Karpas-422 (cell line): ENCODE measurements around the gene EIF5A2. TPM values are rescaled to one million over a fixed set of nuclear protein-coding genes. Genes with fewer than 3 reads are reported as not detected.
A peak's percentile ranks its signal among the peaks of the same experiment; 100 is the strongest.

Experiments
- DNase-seq: peaks from one replicate; pipeline ENCODE4 v3.0.0-alpha.2; 2015
- H2AFZ ChIP-seq: fragments of 200-600 bp; sonication (generic); 2 replicates; pipeline ENCODE4 v1.6.1; 2014; ENCODE audit warnings: antibody characterized with exemption, low read length, mixed read lengths
- H3K27ac ChIP-seq: fragments of 200-600 bp; sonication (generic); 2 replicates; pipeline ENCODE4 v1.5.1; 2014; ENCODE audit warnings: mild to moderate bottlenecking, low read length, moderate library complexity
- H3K27me3 ChIP-seq: fragments of 200-600 bp; sonication (generic); 2 replicates; pipeline ENCODE4 v1.6.1; 2014; ENCODE audit warnings: low read length, mixed read lengths
- H3K36me3 ChIP-seq: fragments of 200-600 bp; sonication (generic); 2 replicates; pipeline ENCODE4 v1.6.1; 2014; ENCODE audit warnings: low read length, mixed read lengths; ENCODE audit not compliant: insufficient read depth
- H3K4me1 ChIP-seq: fragments of 200-600 bp; sonication (generic); 2 replicates; pipeline ENCODE4 v1.6.1; 2014; ENCODE audit warnings: mild to moderate bottlenecking, low read length, mixed read lengths
- H3K4me2 ChIP-seq: fragments of 200-600 bp; sonication (generic); 2 replicates; pipeline ENCODE4 v1.6.1; 2014; ENCODE audit warnings: low read length, low read depth, mild to moderate bottlenecking; ENCODE audit not compliant: poor library complexity, severe bottlenecking
- H3K4me3 ChIP-seq: fragments of 200-600 bp; sonication (generic); 2 replicates; pipeline ENCODE4 v1.5.1; 2014; ENCODE audit warnings: mild to moderate bottlenecking, antibody characterized with exemption, low read length, mixed read lengths
- H3K79me2 ChIP-seq: fragments of 200-600 bp; sonication (generic); 2 replicates; pipeline ENCODE4 v1.6.1; 2014; ENCODE audit warnings: mild to moderate bottlenecking, low read length, mixed read lengths
- H3K9ac ChIP-seq: fragments of 200-600 bp; sonication (generic); 2 replicates; pipeline ENCODE4 v1.6.0; 2014; ENCODE audit warnings: low read length
- H3K9me2 ChIP-seq: fragments of 200-600 bp; sonication (generic), shearing (Covaris generic); replicated peaks from 2 replicates; pipeline ENCODE4 v1.6.0; 2014; ENCODE audit warnings: mild to moderate bottlenecking, low read length, moderate library complexity; ENCODE audit not compliant: insufficient read depth
- H3K9me3 ChIP-seq: fragments of 300-700, 200-600 bp; sonication (generic); 2 replicates; pipeline ENCODE4 v1.6.1; 2014; ENCODE audit warnings: low read length, mixed read lengths
- H4K20me1 ChIP-seq: fragments of 200-600 bp; sonication (generic); 2 replicates; pipeline ENCODE4 v1.6.1; 2014; ENCODE audit warnings: mild to moderate bottlenecking, antibody characterized with exemption, low read length, low read depth; ENCODE audit not compliant: insufficient read depth
- total RNA-seq: library from RNA; depleted of rRNA; stranded (reverse); fragments of >200 nt; shearing (Covaris generic); gene quantifications from 2 replicates; pipeline ENCODE4 v1.2.3, GENCODE V29; 2014; ENCODE audit warnings: low replicate concordance

The EIF5A2 gene
- total RNA-seq, 1 experiment from 2014 or later, result 10.5 TPM

DNA sequence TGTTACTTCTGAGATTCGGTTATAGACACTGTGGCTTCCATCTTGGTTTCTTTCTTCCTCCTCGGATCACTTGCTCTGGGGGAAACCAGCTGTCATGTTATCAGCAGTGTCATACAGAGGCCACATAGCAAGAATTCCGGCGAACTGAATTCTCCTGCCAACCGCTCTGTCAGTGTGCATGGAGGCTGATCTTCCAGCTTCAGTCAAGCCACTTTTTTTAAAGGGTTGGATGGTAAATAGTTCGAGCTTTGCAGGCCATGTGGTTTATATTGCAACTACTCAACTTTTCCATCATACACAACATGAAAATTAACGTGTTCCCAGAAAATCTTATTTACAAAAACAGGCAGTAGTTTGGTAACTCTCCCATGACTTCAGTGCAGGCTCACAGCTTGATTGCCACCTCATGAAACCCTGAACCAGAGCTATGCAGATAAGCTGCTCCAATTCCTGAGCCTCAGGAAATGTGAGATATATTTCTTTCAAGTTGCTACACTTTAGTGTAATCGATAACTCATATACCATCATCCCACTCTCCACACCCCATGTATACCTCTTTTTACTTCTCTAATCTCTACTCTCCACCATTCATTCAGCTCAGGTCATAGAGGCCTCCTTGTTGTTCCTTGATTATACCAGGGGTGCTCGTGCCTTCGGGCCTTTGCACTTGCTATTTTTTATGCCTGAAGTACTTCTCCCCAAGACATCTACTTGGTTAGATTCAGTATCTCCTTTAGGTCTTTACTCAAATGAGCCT lies 45.6 kb downstream of the EIF5A2 start:
- Histone ChIP-seq H3K27ac (no peak overlapping the region), H3K36me3 (peaks cover 25% of the 10 kb centered on the region), H3K9ac (no peak overlapping the region), H4K20me1 (peaks cover 24% of the 10 kb centered on the region), H3K4me2 (no peak overlapping the region), H3K79me2 (no peaks in the 10 kb centered on the region), H3K4me1 (peaks cover 9% of the 10 kb centered on the region), H3K9me3 (no peaks in the 10 kb centered on the region), H3K4me3 (no peak overlapping the region), H2AFZ (no peak overlapping the region), H3K27me3 (no peaks in the 10 kb centered on the region), H3K9me2 (no peaks in the 10 kb centered on the region)
- DNase-seq, result peak; percentile 20

DNA sequence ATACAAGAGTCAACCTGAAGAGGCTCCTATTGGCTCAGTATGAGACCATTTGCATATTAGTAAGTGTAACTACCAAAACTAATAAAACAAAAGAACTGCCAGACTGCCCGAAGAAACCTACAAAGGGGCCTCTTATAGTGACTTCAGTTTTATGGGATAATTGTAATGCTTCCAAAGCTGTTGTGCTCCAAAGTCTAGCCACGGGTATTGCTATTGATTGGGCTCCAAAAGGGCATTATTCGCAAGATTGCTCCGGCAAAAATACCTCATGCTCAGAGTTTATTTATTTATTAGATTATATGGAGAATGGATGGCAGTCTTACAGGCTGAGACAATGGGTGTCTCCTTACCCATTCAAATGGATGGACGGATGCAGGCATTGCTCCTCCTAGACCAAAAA lies 49.8 kb downstream of the EIF5A2 start:
- H3K4me1 ChIP-seq, result no peaks in the 10 kb centered on the region
- H3K36me3 ChIP-seq, result no peaks in the 10 kb centered on the region
- no peak overlapping the region for H2AFZ ChIP-seq
- H3K9ac ChIP-seq, result no peak overlapping the region
- no peaks in the 10 kb centered on the region for H4K20me1 ChIP-seq
- no peaks in the 10 kb centered on the region for H3K9me3 ChIP-seq
- H3K9me2 ChIP-seq, result no peaks in the 10 kb centered on the region
- no peak overlapping the region for H3K4me2 ChIP-seq
- no peaks in the 10 kb centered on the region for H3K79me2 ChIP-seq
- no peak overlapping the region for H3K27ac ChIP-seq
- no peak overlapping the region for H3K4me3 ChIP-seq
- DNase-seq, result no peak
- no peaks in the 10 kb centered on the region for H3K27me3 ChIP-seq

DNA sequence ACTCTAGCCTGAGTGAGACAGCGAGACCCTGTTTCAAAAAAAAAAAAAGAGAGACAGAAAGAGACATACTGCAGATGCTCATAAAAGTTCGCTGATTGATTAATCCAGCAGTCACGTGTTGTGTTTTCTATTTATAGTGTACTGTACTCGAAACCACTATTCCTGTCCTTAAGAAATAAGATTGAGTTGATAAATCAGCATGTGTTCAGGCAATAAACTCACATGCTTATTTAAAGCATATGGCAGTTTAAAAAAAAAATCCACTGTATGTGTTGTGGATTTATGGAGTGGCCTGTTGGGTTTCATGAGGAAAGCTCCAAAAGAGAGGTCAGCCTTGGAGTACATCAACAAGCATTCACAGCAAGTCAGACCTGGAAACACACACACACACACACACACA lies 56.1 kb downstream of the EIF5A2 start:
- Histone ChIP-seq H3K9me2 (no peaks in the 10 kb centered on the region), H3K36me3 (no peaks in the 10 kb centered on the region), H2AFZ (no peak overlapping the region), H3K9ac (no peak overlapping the region), H3K27ac (no peak overlapping the region), H4K20me1 (no peaks in the 10 kb centered on the region), H3K4me1 (no peaks in the 10 kb centered on the region), H3K4me3 (no peak overlapping the region), H3K9me3 (no peaks in the 10 kb centered on the region), H3K4me2 (no peak overlapping the region), H3K79me2 (no peaks in the 10 kb centered on the region), H3K27me3 (no peaks in the 10 kb centered on the region)
- no peak for DNase-seq

DNA sequence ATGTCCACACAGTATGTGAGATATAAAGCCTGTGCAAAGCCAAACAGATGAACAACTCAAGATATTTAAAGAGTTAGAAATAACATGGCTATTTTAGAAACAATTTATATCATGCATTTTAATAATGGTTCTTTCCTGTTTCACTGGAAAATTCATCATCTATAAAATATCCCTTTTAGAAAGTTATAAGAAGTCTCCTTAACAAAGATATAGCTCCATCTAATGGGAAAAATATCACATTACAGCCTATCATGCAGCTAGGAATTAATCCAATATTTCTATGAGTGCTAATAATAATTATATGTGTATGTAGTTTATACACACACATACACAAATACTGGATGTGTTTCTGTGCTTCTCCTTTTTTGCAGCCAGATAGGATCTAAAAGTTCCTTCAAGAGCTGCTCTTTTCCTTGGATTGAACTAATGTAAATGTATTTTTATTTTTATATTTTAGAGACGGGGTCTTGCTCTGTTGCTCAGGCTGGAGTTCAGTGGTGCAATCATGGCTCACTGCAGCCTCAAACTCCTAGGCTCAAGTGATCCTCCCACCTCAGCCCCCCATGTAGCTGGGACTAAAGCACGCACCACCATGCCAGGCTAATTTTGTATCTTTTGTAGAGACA lies 60.0 kb downstream of the EIF5A2 start:
- Histone ChIP-seq H2AFZ (no peak overlapping the region), H3K4me2 (no peak overlapping the region), H3K27ac (no peak overlapping the region), H3K9ac (no peak overlapping the region), H3K36me3 (no peaks in the 10 kb centered on the region), H3K9me3 (no peaks in the 10 kb centered on the region), H3K9me2 (no peaks in the 10 kb centered on the region), H3K4me1 (no peaks in the 10 kb centered on the region), H3K79me2 (no peaks in the 10 kb centered on the region), H3K4me3 (no peak overlapping the region), H4K20me1 (no peaks in the 10 kb centered on the region), H3K27me3 (no peaks in the 10 kb centered on the region)
- DNase-seq, result peak; percentile 44

DNA sequence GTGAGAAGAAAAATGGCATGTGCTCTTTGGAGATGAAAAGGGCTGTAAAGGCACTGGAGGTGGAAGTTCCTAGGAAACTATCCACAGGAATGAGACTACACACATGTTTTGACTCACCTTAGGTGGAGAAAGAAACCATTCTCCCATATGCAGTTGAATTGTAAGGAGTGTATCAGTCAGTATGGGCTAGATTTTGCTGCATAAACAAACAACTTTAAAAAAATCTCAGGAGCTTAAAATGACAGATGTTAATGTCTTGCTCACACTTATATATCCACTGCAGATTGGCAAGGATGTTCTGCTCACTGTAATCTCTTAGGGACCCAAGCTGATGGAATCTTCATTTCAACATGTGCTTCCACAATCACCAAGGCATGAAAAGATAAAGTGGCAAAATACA lies 64.1 kb downstream of the EIF5A2 start:
- Histone ChIP-seq H3K79me2 (no peaks in the 10 kb centered on the region), H3K36me3 (no peaks in the 10 kb centered on the region), H3K4me2 (no peak overlapping the region), H3K4me1 (no peaks in the 10 kb centered on the region), H3K27ac (no peak overlapping the region), H3K9ac (no peak overlapping the region), H3K9me3 (no peaks in the 10 kb centered on the region), H3K9me2 (no peaks in the 10 kb centered on the region), H3K27me3 (no peaks in the 10 kb centered on the region), H4K20me1 (no peaks in the 10 kb centered on the region), H3K4me3 (no peak overlapping the region), H2AFZ (no peak overlapping the region)
- DNase-seq, result peak; percentile 6

DNA sequence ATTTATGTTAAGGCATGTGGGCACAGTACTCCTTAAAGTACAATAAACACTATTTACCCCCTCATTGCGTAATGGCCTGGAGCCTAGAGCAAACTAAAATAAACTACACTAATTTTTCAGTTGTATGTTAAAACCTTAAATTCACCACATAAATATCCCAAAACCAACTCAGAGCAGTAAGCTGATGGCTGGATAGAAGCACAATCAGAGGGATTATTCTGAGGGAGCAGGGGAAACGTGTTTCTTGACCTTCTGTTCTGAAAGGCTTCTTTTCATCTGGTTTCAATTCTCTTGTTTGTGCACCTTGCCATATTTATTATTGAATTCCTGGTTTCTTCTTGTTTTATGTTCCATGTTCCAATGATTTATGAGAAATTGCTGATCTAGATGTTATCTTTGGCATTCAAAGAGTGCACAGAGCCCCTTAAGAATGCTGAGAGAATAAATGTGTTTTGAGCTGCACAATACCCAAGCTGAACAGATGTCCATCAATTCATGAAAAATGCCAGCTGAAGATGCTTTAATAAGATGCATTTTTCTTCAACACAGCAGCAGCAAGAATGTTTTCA lies 68.1 kb downstream of the EIF5A2 start:
- no peaks in the 10 kb centered on the region for H3K9me3 ChIP-seq
- H3K27me3 ChIP-seq, result no peaks in the 10 kb centered on the region
- no peaks in the 10 kb centered on the region for H3K9me2 ChIP-seq
- H3K4me3 ChIP-seq, result no peak overlapping the region
- no peaks in the 10 kb centered on the region for H3K36me3 ChIP-seq
- no peak overlapping the region for H3K4me2 ChIP-seq
- H3K9ac ChIP-seq, result no peak overlapping the region
- H3K79me2 ChIP-seq, result no peaks in the 10 kb centered on the region
- no peaks in the 10 kb centered on the region for H4K20me1 ChIP-seq
- DNase-seq, result peak; percentile 5
- H3K4me1 ChIP-seq, result no peaks in the 10 kb centered on the region
- no peak overlapping the region for H2AFZ ChIP-seq
- no peak overlapping the region for H3K27ac ChIP-seq

DNA sequence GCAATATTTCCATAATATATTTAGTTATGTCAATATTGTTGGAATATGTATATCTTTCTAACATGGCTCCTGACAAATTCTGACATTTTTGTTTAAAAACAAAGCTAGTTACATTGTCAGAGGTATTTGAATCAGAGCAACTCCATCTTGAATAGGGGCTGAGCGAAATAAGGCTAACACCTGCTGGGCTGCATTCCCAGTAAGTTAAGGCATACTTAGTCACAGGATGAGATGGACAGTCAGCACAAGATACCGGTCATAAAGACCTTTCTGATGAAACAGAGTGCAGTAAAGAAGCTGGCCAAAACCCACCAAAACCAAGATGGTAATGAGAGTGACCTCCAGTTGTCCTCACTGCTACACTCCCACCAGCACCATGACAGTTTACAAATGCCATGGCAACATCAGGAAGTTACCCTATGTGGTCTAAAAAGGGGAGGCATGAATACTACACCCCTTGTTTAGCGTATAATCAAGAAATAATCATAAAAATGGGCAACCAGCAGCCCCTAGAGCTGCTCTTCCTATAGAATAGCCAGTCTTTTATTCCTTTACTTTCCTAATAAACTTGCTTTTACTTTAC lies 68.8 kb downstream of the EIF5A2 start:
- no peaks in the 10 kb centered on the region for H3K27me3 ChIP-seq
- no peaks in the 10 kb centered on the region for H3K36me3 ChIP-seq
- H2AFZ ChIP-seq, result no peak overlapping the region
- H4K20me1 ChIP-seq, result no peaks in the 10 kb centered on the region
- no peak overlapping the region for H3K4me3 ChIP-seq
- no peak overlapping the region for H3K4me2 ChIP-seq
- no peak overlapping the region for H3K9ac ChIP-seq
- H3K79me2 ChIP-seq, result no peaks in the 10 kb centered on the region
- H3K4me1 ChIP-seq, result no peaks in the 10 kb centered on the region
- H3K9me2 ChIP-seq, result no peaks in the 10 kb centered on the region
- H3K27ac ChIP-seq, result no peak overlapping the region
- no peaks in the 10 kb centered on the region for H3K9me3 ChIP-seq
- no peak for DNase-seq
